GM10266 (cell line): ENCODE results near the gene CTNNA2.

Experiments
- DNase-seq: peaks from one replicate; pipeline ENCODE4 v3.0.0; 2012; ENCODE audit errors: extremely low spot score
- CTCF ChIP-seq: IDR thresholded peaks from 2 replicates; pipeline ENCODE4 v1.5.1; 2012; ENCODE audit warnings: mild to moderate bottlenecking, low read depth; ENCODE audit not compliant: control insufficient read depth, insufficient read depth; ENCODE audit errors: missing control alignments

The CTNNA2 gene

GRCh38 chr2:80073134-80073561 is 560.3 kb downstream of the CTNNA2 start:
- DNase-seq, result peak; percentile 42
- peak; percentile 74 for TF ChIP-seq CTCF

GRCh38 chr2:80074321-80075070 is 561.6 kb downstream of the CTNNA2 start:
- no peak for DNase-seq
- TF ChIP-seq CTCF, result no peak

GRCh38 chr2:80075719-80076118 is 562.9 kb downstream of the CTNNA2 start:
- TF ChIP-seq CTCF, result no peak
- DNase-seq, result no peak

GRCh38 chr2:80078290-80079036 is 565.6 kb downstream of the CTNNA2 start:
- DNase-seq, result no peak
- no peak for TF ChIP-seq CTCF

GRCh38 chr2:80080957-80081356 is 568.1 kb downstream of the CTNNA2 start:
- DNase-seq, result no peak
- TF ChIP-seq CTCF, result no peak

GRCh38 chr2:80086831-80087230 is 574.0 kb downstream of the CTNNA2 start:
- TF ChIP-seq CTCF, result no peak
- no peak for DNase-seq

- DNase-seq, result no peak
- TF ChIP-seq CTCF, result no peak
These were observed 578.4 kb downstream of the CTNNA2 start for GRCh38 chr2:80091237-80091636.
